Measurements from ENCODE around the gene VAC14.
A peak's percentile ranks its signal among the peaks of the same experiment; 100 is the strongest.
"Not testable (repeated sequence)": the region's sequence is repeated elsewhere in the genome, so short reads cannot be mapped to it uniquely, and the experiment has no call there.

Gene VAC14

DNA sequence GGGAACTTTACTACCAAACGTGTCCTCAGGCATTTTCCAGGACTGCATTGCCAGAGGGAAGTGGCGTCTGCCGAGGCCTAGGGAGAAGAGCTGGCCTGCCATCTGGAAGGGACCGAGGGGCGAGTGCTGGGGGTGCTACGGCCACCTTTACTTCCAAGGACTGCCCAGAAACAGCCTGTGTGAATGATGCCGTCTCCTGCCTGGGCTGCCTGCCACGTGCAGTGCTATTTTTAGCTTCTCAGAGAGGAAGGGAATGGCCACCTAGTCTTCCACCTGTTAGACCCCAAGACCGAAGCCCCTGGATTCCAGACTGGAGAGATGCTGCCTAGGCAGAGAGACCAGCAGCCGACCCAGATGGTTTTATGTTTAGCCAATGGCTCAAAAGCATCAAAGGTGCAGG, 57.2 kb downstream of the VAC14 start:
- TF ChIP-seq ZNF274 (IDR thresholded peaks at IDR 0.05; ENCODE audit: low read depth, low read length) (no peak), SUZ12 (IDR thresholded peaks at IDR 0.05; ENCODE audit: extremely low read depth, insufficient read depth, insufficient read length) (no peak), YY1 (IDR thresholded peaks at IDR 0.05; ENCODE audit: insufficient read depth, insufficient read length) (no peak)
- Histone ChIP-seq H3K9me3 (ENCODE audit: insufficient read depth, low read length) (peaks cover 20% of the 10 kb centered on the region; the same call in 1 of the 2 replicates), H3K4me3 (ENCODE audit: insufficient read length, low read depth) (no peak overlapping the region), H3K36me3 (ENCODE audit: insufficient read depth, insufficient read length, low read length) (peaks cover 64% of the 10 kb centered on the region), H3K9ac (ENCODE audit: insufficient read length, low read depth) (no peak overlapping the region), H3K27me3 (ENCODE audit: insufficient read depth, insufficient read length) (no peaks in the 10 kb centered on the region), H3K4me1 (ENCODE audit: insufficient read depth, insufficient read length) (peaks cover 13% of the 10 kb centered on the region)
- no peak for DNase-seq (ENCODE audit: low read depth, low spot score)

DNA sequence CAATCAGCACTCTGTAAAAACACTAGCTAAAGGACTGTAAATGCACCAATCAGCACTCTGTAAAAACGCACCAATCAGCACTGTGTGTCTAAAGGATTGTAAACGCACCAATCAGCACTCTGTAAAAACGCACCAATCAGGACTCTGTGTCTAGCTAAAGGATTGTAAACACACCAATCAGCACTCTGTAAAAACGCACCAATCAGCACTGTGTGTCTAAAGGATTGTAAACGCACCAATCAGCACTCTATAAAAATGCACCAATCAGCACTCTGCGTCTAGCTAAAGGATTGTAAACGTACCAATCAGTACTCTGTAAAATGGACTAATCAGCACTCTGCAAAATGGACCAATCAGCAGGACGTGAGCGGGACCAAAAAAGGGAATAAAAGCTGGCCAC, 58.0 kb downstream of the VAC14 start:
- H3K36me3 ChIP-seq (ENCODE audit: insufficient read depth, insufficient read length, low read length): peaks cover 63% of the 10 kb centered on the region
- H3K4me1 ChIP-seq (ENCODE audit: insufficient read depth, insufficient read length): peaks cover 13% of the 10 kb centered on the region
- not testable (repeated sequence) for H3K9ac ChIP-seq (ENCODE audit: insufficient read length, low read depth); H3K27me3 ChIP-seq (ENCODE audit: insufficient read depth, insufficient read length); DNase-seq (ENCODE audit: low read depth, low spot score); H3K4me3 ChIP-seq (ENCODE audit: insufficient read length, low read depth)
- peaks cover 20% of the 10 kb centered on the region; the same call in 1 of the 2 replicates for H3K9me3 ChIP-seq (ENCODE audit: insufficient read depth, low read length)

DNA sequence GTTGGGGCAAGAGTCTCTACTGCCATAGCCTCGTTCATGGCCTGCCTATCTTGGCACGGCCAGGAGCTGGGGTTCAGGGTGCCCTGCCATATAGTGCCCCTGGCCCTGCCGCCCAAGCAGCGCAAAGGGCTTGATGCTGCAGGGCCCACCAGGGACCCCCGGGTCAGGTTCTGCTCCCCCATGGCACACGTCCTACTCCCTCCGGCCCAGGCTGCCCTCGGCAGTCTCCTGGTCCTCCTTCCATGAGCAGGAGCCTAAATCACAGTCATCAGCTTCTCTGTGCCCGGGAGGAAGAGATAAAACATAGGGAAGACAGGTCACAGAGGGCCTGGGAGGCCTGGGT, 59.2 kb downstream of the VAC14 start:
- H3K4me1 ChIP-seq (ENCODE audit: insufficient read depth, insufficient read length): peaks cover 22% of the 10 kb centered on the region
- TF ChIP-seq SUZ12 (IDR thresholded peaks at IDR 0.05; ENCODE audit: extremely low read depth, insufficient read depth, insufficient read length): no peak
- TF ChIP-seq YY1 (IDR thresholded peaks at IDR 0.05; ENCODE audit: insufficient read depth, insufficient read length): no peak
- peaks cover 62% of the 10 kb centered on the region for H3K36me3 ChIP-seq (ENCODE audit: insufficient read depth, insufficient read length, low read length)
- DNase-seq (ENCODE audit: low read depth, low spot score): no peak
- no peak overlapping the region for H3K4me3 ChIP-seq (ENCODE audit: insufficient read length, low read depth)
- no peak overlapping the region for H3K9ac ChIP-seq (ENCODE audit: insufficient read length, low read depth)
- H3K9me3 ChIP-seq (ENCODE audit: insufficient read depth, low read length): peaks cover 20% of the 10 kb centered on the region; the same call in 1 of the 2 replicates
- H3K27me3 ChIP-seq (ENCODE audit: insufficient read depth, insufficient read length): no peaks in the 10 kb centered on the region

DNA sequence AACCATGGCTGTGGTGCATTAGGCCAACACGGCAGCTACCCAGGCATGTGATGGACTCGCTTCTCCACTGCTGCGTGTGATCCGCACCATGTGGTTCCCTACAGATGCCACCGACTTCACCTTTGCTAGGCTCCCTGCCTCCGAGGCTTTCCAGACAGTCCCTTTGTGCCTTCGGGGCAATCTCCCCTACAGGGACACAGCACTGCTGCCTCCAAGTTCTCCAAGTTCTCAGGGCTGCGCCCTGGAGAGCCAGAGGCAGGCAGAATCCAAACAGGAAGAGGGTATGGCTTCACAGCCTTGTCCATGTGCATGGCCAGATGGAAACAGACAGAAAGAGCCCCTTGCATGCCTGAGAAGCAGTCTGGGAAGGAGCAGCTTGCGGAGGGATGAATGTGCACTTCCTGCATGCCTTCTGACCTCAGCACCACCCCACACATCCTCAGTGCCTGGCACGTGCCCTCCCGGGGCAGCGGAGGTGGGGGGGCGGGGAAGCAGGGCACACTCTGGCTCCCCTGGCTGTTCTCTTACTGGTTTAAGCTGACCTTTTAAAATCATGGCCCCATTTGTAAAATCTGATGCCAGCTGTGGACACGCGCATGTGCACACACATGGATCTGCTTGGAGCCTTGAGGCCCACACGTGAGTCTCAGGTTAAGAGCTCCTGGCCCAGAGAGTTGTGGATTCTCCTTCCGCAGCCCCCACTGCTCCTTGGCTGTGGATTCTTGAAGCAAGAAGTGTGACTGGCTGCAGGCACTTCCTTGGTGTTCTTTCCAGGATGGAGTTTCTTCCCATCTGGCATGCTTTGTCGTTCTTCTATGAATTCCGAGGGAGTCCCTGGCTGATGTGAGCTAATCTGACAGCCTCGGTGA, 59.8 kb downstream of the VAC14 start:
- no peak for DNase-seq (ENCODE audit: low read depth, low spot score)
- Histone ChIP-seq H3K9ac (ENCODE audit: insufficient read length, low read depth) (peak overlapping the region; percentile 44), H3K4me1 (ENCODE audit: insufficient read depth, insufficient read length) (peaks cover 28% of the 10 kb centered on the region), H3K4me3 (ENCODE audit: insufficient read length, low read depth) (no peak overlapping the region), H3K27me3 (ENCODE audit: insufficient read depth, insufficient read length) (no peaks in the 10 kb centered on the region), H3K9me3 (ENCODE audit: insufficient read depth, low read length) (peaks cover 20% of the 10 kb centered on the region; the same call in 1 of the 2 replicates), H3K36me3 (ENCODE audit: insufficient read depth, insufficient read length, low read length) (peaks cover 62% of the 10 kb centered on the region)
- no peak for TF ChIP-seq SUZ12 (IDR thresholded peaks at IDR 0.05; ENCODE audit: extremely low read depth, insufficient read depth, insufficient read length)
- no peak for TF ChIP-seq ZNF274 (IDR thresholded peaks at IDR 0.05; ENCODE audit: low read depth, low read length)
- no peak for TF ChIP-seq YY1 (IDR thresholded peaks at IDR 0.05; ENCODE audit: insufficient read depth, insufficient read length)

DNA sequence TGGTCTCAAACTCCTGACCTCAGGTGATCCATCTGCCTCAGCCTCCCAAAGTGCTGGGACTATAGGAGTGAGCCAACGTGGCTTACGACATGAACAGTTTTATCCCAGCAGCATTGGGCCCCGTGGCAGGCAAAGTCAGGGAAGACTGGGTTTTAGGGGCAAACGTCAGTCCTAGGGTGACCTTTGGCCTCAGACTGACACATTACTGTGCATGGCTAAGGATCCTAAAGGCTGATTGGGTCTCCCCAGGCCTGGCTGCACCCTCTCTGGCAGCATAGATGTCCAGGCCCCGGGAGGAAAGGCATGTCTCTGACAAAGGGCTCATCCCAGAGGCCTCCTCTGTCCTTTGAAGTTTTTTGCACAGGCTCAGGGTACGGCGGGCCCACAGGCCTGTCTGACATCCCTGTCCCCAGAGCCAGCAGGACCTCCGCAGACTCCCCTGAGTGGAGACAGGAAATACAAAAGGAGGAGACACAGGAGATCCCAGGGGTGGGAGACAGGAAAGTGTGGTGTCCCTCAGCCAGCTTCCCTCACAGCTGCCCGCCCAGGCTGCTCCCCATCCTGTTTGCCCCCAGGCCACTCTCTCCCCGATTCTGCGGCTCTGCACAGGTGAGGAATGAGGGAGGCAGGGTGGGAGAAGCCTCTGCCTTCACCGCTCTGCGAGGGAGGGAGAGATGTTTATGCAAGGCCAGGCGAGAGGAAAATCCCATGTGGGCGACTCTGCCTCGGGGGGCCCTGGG, 60.6 kb downstream of the VAC14 start:
- no peak overlapping the region for H3K4me3 ChIP-seq (ENCODE audit: insufficient read length, low read depth)
- peak overlapping the region; percentile 44 for H3K9ac ChIP-seq (ENCODE audit: insufficient read length, low read depth)
- H3K4me1 ChIP-seq (ENCODE audit: insufficient read depth, insufficient read length): peaks cover 28% of the 10 kb centered on the region
- peaks cover 20% of the 10 kb centered on the region; the same call in 1 of the 2 replicates for H3K9me3 ChIP-seq (ENCODE audit: insufficient read depth, low read length)
- TF ChIP-seq SUZ12 (IDR thresholded peaks at IDR 0.05; ENCODE audit: extremely low read depth, insufficient read depth, insufficient read length) (no peak), YY1 (IDR thresholded peaks at IDR 0.05; ENCODE audit: insufficient read depth, insufficient read length) (no peak), ZNF274 (IDR thresholded peaks at IDR 0.05; ENCODE audit: low read depth, low read length) (no peak)
- no peak for DNase-seq (ENCODE audit: low read depth, low spot score)
- no peaks in the 10 kb centered on the region for H3K27me3 ChIP-seq (ENCODE audit: insufficient read depth, insufficient read length)
- H3K36me3 ChIP-seq (ENCODE audit: insufficient read depth, insufficient read length, low read length): peaks cover 58% of the 10 kb centered on the region

DNA sequence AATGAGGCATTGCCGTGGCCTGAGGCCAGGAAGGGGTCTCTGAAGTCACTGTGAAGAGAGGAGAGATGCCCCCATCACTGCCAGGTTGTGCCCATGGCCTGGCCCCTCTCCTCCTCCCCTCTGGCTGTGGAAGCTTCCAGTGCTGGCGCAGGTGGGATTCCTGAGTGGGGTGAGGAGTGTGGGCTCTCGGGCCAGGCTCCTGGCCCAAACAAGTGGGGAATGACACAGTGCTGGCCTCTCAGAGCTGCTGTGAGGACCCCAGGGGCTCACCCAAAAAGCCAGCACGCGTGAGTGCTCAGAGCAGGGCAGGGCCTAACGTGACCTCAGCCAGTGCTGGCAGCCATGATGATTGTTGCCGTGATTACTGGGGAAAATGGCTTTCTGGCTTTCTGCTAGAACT, 61.6 kb downstream of the VAC14 start:
- H3K36me3 ChIP-seq (ENCODE audit: insufficient read depth, insufficient read length, low read length): peaks cover 54% of the 10 kb centered on the region
- no peak overlapping the region for H3K9ac ChIP-seq (ENCODE audit: insufficient read length, low read depth)
- H3K27me3 ChIP-seq (ENCODE audit: insufficient read depth, insufficient read length): no peaks in the 10 kb centered on the region
- no peak for DNase-seq (ENCODE audit: low read depth, low spot score)
- no peak overlapping the region for H3K4me3 ChIP-seq (ENCODE audit: insufficient read length, low read depth)
- H3K9me3 ChIP-seq (ENCODE audit: insufficient read depth, low read length): peaks cover 18% of the 10 kb centered on the region; the same call in 1 of the 2 replicates
- no peak for TF ChIP-seq YY1 (IDR thresholded peaks at IDR 0.05; ENCODE audit: insufficient read depth, insufficient read length)
- TF ChIP-seq SUZ12 (IDR thresholded peaks at IDR 0.05; ENCODE audit: extremely low read depth, insufficient read depth, insufficient read length): no peak
- no peak for TF ChIP-seq ZNF274 (IDR thresholded peaks at IDR 0.05; ENCODE audit: low read depth, low read length)
- peaks cover 28% of the 10 kb centered on the region for H3K4me1 ChIP-seq (ENCODE audit: insufficient read depth, insufficient read length)
